HCT116 (cell line): ENCODE data around the gene CALU. TPM values are rescaled to one million over a fixed set of nuclear protein-coding genes. Genes with fewer than 3 reads are reported as not detected.

Source experiments
- ATAC-seq: fragments of 200-7000 bp; cut with Tn5 transposase; 2 replicates; pipeline ENCODE4 v1.9.1; 2020; ENCODE audit warnings: mild to moderate bottlenecking, moderate library complexity
- BruUV-seq: library from RNA; stranded (reverse); fragments of 400-500 nt; replicated peaks from 2 replicates; lab custom pipeline; 2021; lab: Mats Ljungman, UMichigan
- CTCF ChIA-PET: fragments of 300-600 bp; sonication (Branson Sonifier 250); formaldehyde crosslinking; loops from one replicate; lab custom pipeline; 2021; ENCODE audit warnings: antibody characterized with exemption; lab: Charles Lee
- POLR2A ChIA-PET: fragments of 300-600, 350-600 bp; sonication (Branson Sonifier 250); formaldehyde crosslinking; loops from one replicate; lab custom pipeline; 2021; ENCODE audit warnings: antibody characterized with exemption; lab: Charles Lee
- RAD21 ChIA-PET, 2 experiments: fragments of 300-600 bp; sonication (Branson Sonifier 250); formaldehyde crosslinking; loops; one replicate each; lab custom pipeline; 2023; ENCODE audit warnings: low total read pairs in 2 of 2; ENCODE audit not compliant: uncharacterized antibody in 2 of 2, unreplicated experiment in 2 of 2, low non-redundant PET in 1 of 2; lab: Charles Lee
- DNase-seq: peaks from one replicate; pipeline ENCODE4 v3.0.0-alpha.2; 2010; ENCODE audit warnings: low read depth, low spot score
- H2AFZ ChIP-seq: fragments of 200-600 bp; shearing (Covaris generic), sonication (generic); 2 replicates; pipeline ENCODE4 v1.6.1; 2017; ENCODE audit warnings: low read depth, mixed run types, mixed read lengths, antibody characterized with exemption, low read length; ENCODE audit not compliant: poor library complexity, severe bottlenecking
- H3K27ac ChIP-seq: 2 replicates; pipeline ENCODE4 v1.5.1; 2012; ENCODE audit warnings: low read depth, low read length
- H3K27me3 ChIP-seq: fragments of 200-600 bp; sonication (generic); 2 replicates; pipeline ENCODE4 v1.6.1; 2016; ENCODE audit warnings: mixed run types, low read length, mixed read lengths; ENCODE audit not compliant: insufficient read depth
- H3K36me3 ChIP-seq, 2 experiments: fragments of 200-500 bp in 1 of 2; fragments of 200-600 bp in 1 of 2; sonication (Bioruptor generic) in 1 of 2; sonication (generic) in 1 of 2; 2 replicates each; pipeline versions ENCODE4 v1.5.1 to v1.6.1; 2014 to 2016; ENCODE audit warnings: low read length in 2 of 2, inconsistent platforms in 1 of 2, mixed read lengths in 1 of 2, mixed run types in 1 of 2; ENCODE audit not compliant: insufficient read depth in 2 of 2, control insufficient read depth in 1 of 2
- H3K4me1 ChIP-seq, 2 experiments: fragments of 200-600 bp in 1 of 2; sonication (generic) in 1 of 2; 2 replicates each; pipeline versions ENCODE4 v1.5.1 to v1.6.1; 2012 to 2017; ENCODE audit warnings: low read length in 2 of 2, inconsistent platforms in 1 of 2, mild to moderate bottlenecking in 1 of 2, mixed read lengths in 1 of 2, mixed run types in 1 of 2, moderate library complexity in 1 of 2; ENCODE audit not compliant: insufficient read depth in 2 of 2, control insufficient read depth in 1 of 2
- H3K4me2 ChIP-seq: fragments of 200-600 bp; sonication (generic); 2 replicates; pipeline ENCODE4 v1.6.1; 2017; ENCODE audit warnings: mixed run types, low read length, mixed read lengths
- H3K4me3 ChIP-seq, 2 experiments: fragments of 200-600 bp in 1 of 2; sonication (generic) in 1 of 2; replicated peaks in 1 of 2; 2 replicates each; pipeline ENCODE4 v1.5.1; 2011 to 2016; ENCODE audit warnings: low read length in 2 of 2, control low read depth in 1 of 2, low read depth in 1 of 2, mild to moderate bottlenecking in 1 of 2, mixed read lengths in 1 of 2, mixed run types in 1 of 2
- H3K79me2 ChIP-seq: fragments of 200-600 bp; sonication (generic); 2 replicates; pipeline ENCODE4 v1.6.1; 2017; ENCODE audit warnings: mild to moderate bottlenecking, mixed run types, low read length, moderate library complexity, mixed read lengths; ENCODE audit not compliant: insufficient read depth
- H3K9ac ChIP-seq: fragments of 200-600 bp; sonication (generic); 2 replicates; pipeline ENCODE4 v1.6.1; 2016; ENCODE audit warnings: low read length, mixed read lengths
- H3K9me2 ChIP-seq: fragments of 200-600 bp; sonication (generic), shearing (Covaris generic); 2 replicates; pipeline ENCODE4 v1.6.1; 2017; ENCODE audit warnings: mixed run types, mild to moderate bottlenecking, moderate library complexity; ENCODE audit not compliant: insufficient read depth
- H3K9me3 ChIP-seq, 2 experiments: fragments of 200-500 bp in 1 of 2; fragments of 200-600 bp in 1 of 2; sonication (Bioruptor generic) in 1 of 2; sonication (generic) in 1 of 2; 2 replicates each; pipeline ENCODE4 v1.6.1; 2014 to 2017; ENCODE audit warnings: low read length in 2 of 2, mixed read lengths in 2 of 2, inconsistent platforms in 1 of 2, low read depth in 1 of 2, mild to moderate bottlenecking in 1 of 2, mixed run types in 1 of 2, moderate library complexity in 1 of 2; ENCODE audit not compliant: control insufficient read depth in 1 of 2, insufficient read depth in 1 of 2
- H4K20me1 ChIP-seq: fragments of 200-600 bp; sonication (generic), shearing (Covaris generic); 2 replicates; pipeline ENCODE4 v1.6.1; 2017; ENCODE audit warnings: mixed run types, mild to moderate bottlenecking, moderate library complexity; ENCODE audit not compliant: insufficient read depth
- CBX3 ChIP-seq: IDR thresholded peaks from 2 replicates; pipeline ENCODE4 v1.6.1; 2012; ENCODE audit warnings: low read depth
- ELF1 ChIP-seq: IDR thresholded peaks from 2 replicates; pipeline ENCODE4 v1.6.1; 2012; ENCODE audit warnings: low read depth, borderline replicate concordance
- EZH2phosphoT487 ChIP-seq: fragments of 200-600 bp; IDR thresholded peaks from 2 replicates; pipeline ENCODE4 v1.6.1; 2018; ENCODE audit warnings: antibody characterized with exemption, borderline replicate concordance
- FOSL1 ChIP-seq: IDR thresholded peaks from 2 replicates; pipeline ENCODE4 v1.6.1; 2012; ENCODE audit warnings: low read depth
- RAD21 ChIP-seq: IDR thresholded peaks from 2 replicates; pipeline ENCODE4 v1.6.1; 2012; ENCODE audit warnings: low read depth, mild to moderate bottlenecking
- SP1 ChIP-seq: IDR thresholded peaks from 2 replicates; pipeline ENCODE4 v1.6.1; 2012; ENCODE audit warnings: low read depth
- TCF7L2 ChIP-seq: IDR thresholded peaks from 2 replicates; pipeline ENCODE4 v1.7.0; 2011; ENCODE audit warnings: borderline replicate concordance, inconsistent platforms; ENCODE audit not compliant: insufficient read depth, insufficient read length; ENCODE audit errors: extremely low read depth
- YY1 ChIP-seq: IDR thresholded peaks from 2 replicates; pipeline ENCODE4 v1.6.1; 2011; ENCODE audit warnings: low read length, low read depth, moderate library complexity, mild to moderate bottlenecking; ENCODE audit not compliant: insufficient replicate concordance; ENCODE audit errors: extremely low read depth
- intact Hi-C: fragments of 100-400 bp; cut with micrococcal nuclease; formaldehyde crosslinking; loops from 2 replicates; pipeline ENCODE4 v1.10.0; 2022
- total RNA-seq: library from RNA; stranded (reverse); gene quantifications from one replicate; pipeline ENCODE4 v1.2.1, GENCODE V29; 2021; ENCODE audit not compliant: unreplicated experiment
- TF ChIP-seq, protein P1 (sequence below): IDR thresholded peaks from 2 replicates; pipeline ENCODE4 v1.6.1; 2012
- TF ChIP-seq, protein P2 (sequence below): IDR thresholded peaks from 2 replicates; pipeline ENCODE4 v1.6.1; 2012; ENCODE audit warnings: low read depth
- TF ChIP-seq, protein P3 (sequence below): IDR thresholded peaks from 2 replicates; pipeline ENCODE4 v1.6.1; 2012

Gene CALU
- total RNA-seq, 1 experiment from 2014 or later = 106 TPM

DNA sequence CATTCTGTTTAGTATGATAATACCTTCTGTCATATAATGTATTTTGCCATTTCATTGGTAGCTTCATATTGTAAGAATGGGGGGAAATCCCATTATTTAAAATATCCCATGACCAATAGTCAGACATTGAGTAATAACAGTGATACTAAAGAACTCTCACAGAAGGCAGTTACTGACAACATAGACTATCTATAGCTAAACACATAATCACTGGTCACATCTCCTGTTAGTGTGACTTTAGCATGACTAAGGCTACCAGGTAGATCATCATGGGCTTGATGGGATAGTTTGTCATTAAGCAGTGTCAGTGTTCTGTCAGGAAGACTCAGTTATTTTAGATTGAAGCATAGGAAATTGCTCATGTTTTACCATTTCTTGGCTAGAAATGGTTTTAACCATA lies 20.1 kb downstream of the CALU start:
- Histone ChIP-seq H3K4me3 (no peak overlapping the region), H3K79me2 (peaks cover 34% of the 10 kb centered on the region), H2AFZ (no peak overlapping the region), H3K4me2 (no peak overlapping the region), H3K4me1 (no peaks in the 10 kb centered on the region), H3K27ac (no peak overlapping the region), H3K9me2 (no peaks in the 10 kb centered on the region), H4K20me1 (no peaks in the 10 kb centered on the region), H3K27me3 (no peaks in the 10 kb centered on the region), H3K9me3 (no peaks in the 10 kb centered on the region), H3K36me3 (peaks cover 33 to 36% of the 10 kb centered on the region in 2 experiments), H3K9ac (no peak overlapping the region)
- ATAC-seq = no peak
- intact Hi-C loops = no loop called here
- ChIA-PET POLR2A (no interaction called here), CTCF (no interaction called here), RAD21 (no interaction called here)
- DNase-seq = no peak
- BruUV-seq = no TSS peak
- TF ChIP-seq FOSL1 (no peak), YY1 (no peak), EZH2phosphoT487 (no peak), CBX3 (no peak), TCF7L2 (no peak), SP1 (no peak), ELF1 (no peak), RAD21 (no peak)
- TF ChIP-seq, protein P1, sequence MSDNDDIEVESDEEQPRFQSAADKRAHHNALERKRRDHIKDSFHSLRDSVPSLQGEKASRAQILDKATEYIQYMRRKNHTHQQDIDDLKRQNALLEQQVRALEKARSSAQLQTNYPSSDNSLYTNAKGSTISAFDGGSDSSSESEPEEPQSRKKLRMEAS = no peak
- TF ChIP-seq, protein P2, sequence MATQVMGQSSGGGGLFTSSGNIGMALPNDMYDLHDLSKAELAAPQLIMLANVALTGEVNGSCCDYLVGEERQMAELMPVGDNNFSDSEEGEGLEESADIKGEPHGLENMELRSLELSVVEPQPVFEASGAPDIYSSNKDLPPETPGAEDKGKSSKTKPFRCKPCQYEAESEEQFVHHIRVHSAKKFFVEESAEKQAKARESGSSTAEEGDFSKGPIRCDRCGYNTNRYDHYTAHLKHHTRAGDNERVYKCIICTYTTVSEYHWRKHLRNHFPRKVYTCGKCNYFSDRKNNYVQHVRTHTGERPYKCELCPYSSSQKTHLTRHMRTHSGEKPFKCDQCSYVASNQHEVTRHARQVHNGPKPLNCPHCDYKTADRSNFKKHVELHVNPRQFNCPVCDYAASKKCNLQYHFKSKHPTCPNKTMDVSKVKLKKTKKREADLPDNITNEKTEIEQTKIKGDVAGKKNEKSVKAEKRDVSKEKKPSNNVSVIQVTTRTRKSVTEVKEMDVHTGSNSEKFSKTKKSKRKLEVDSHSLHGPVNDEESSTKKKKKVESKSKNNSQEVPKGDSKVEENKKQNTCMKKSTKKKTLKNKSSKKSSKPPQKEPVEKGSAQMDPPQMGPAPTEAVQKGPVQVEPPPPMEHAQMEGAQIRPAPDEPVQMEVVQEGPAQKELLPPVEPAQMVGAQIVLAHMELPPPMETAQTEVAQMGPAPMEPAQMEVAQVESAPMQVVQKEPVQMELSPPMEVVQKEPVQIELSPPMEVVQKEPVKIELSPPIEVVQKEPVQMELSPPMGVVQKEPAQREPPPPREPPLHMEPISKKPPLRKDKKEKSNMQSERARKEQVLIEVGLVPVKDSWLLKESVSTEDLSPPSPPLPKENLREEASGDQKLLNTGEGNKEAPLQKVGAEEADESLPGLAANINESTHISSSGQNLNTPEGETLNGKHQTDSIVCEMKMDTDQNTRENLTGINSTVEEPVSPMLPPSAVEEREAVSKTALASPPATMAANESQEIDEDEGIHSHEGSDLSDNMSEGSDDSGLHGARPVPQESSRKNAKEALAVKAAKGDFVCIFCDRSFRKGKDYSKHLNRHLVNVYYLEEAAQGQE = no peak
- TF ChIP-seq, protein P3, sequence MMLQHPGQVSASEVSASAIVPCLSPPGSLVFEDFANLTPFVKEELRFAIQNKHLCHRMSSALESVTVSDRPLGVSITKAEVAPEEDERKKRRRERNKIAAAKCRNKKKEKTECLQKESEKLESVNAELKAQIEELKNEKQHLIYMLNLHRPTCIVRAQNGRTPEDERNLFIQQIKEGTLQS = no peak
